ENCODE data around the gene LIF. TPM values are rescaled to one million over a fixed set of nuclear protein-coding genes. Genes with fewer than 3 reads are reported as not detected.

Gene LIF
- total and polyA plus RNA-seq, 4 donors, result 0.77 to 26.1 (median 5.1) TPM

DNA sequence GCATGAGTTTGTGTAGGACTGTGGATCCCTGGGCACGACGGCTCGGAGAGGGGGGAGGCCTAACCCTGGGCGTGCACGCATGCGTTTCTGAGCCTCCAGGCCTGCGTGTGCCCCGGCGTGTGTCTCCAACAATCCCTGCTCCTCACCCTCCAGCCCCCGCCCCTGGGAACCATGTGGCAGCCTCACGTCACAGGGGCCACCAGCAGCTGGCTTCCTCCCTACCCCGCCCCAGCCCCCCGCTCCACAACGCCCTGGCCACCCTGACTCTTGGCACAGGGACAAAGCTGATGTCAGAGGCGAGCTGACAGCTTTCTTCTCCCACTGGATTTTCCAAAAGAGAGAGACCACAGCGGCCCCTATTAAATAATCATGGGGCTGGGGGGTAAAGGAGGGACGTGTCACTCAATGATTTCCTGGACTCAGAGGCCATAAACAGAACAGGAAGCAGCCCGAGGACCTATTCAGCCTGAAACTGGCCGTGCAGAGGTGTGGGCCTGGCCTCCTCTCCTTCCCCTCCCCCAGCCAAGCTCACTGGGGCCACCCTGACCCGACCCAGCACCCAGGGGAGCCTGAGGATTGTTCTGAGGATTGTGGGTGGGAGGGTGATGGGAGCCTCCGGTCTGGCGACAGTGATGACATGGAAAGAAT lies 6.8 kb upstream of the LIF start:
- DNase-seq (peak; percentile 95 to 99 (median 96)), ATAC-seq (ENCODE audit: insufficient read depth, low FRiP score) (no peak)
- no peaks in the 10 kb centered on the region for H3K36me3 ChIP-seq (ENCODE audit: control insufficient read depth in 4 of 4, insufficient read depth in 4 of 4, low read length in 4 of 4)
- H3K27me3 ChIP-seq (ENCODE audit: control insufficient read depth in 3 of 3, insufficient read depth in 3 of 3, low read length in 2 of 3), result no peaks in the 10 kb centered on the region
- TF ChIP-seq, protein P1, sequence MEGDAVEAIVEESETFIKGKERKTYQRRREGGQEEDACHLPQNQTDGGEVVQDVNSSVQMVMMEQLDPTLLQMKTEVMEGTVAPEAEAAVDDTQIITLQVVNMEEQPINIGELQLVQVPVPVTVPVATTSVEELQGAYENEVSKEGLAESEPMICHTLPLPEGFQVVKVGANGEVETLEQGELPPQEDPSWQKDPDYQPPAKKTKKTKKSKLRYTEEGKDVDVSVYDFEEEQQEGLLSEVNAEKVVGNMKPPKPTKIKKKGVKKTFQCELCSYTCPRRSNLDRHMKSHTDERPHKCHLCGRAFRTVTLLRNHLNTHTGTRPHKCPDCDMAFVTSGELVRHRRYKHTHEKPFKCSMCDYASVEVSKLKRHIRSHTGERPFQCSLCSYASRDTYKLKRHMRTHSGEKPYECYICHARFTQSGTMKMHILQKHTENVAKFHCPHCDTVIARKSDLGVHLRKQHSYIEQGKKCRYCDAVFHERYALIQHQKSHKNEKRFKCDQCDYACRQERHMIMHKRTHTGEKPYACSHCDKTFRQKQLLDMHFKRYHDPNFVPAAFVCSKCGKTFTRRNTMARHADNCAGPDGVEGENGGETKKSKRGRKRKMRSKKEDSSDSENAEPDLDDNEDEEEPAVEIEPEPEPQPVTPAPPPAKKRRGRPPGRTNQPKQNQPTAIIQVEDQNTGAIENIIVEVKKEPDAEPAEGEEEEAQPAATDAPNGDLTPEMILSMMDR (IDR thresholded peaks at IDR 0.05; ENCODE audit: control extremely low read depth, extremely low read depth), result no peak
- no peak overlapping the region for H3K4me3 ChIP-seq
- H3K27ac ChIP-seq (ENCODE audit: low read depth in 1 of 2, low read length in 1 of 2), result peak overlapping the region in 1 of 2 donors; percentile 11
- H3K4me1 ChIP-seq (ENCODE audit: control insufficient read depth in 5 of 5, insufficient read depth in 5 of 5, low read length in 5 of 5), result peaks cover 0 to 71% (median 10%) of the 10 kb centered on the region in 5 donors
- 32 to 38% methylated on average over 22 of the region's 22 CpGs for WGBS, 2 donors
- H3K9ac ChIP-seq (ENCODE audit: insufficient read depth in 1 of 2, low read length in 2 of 2), result peak overlapping the region in 1 of 2 donors; percentile 42
- no peaks in the 10 kb centered on the region for H3K9me3 ChIP-seq (ENCODE audit: control insufficient read depth in 4 of 4, insufficient read depth in 3 of 4, low read length in 3 of 4)

DNA sequence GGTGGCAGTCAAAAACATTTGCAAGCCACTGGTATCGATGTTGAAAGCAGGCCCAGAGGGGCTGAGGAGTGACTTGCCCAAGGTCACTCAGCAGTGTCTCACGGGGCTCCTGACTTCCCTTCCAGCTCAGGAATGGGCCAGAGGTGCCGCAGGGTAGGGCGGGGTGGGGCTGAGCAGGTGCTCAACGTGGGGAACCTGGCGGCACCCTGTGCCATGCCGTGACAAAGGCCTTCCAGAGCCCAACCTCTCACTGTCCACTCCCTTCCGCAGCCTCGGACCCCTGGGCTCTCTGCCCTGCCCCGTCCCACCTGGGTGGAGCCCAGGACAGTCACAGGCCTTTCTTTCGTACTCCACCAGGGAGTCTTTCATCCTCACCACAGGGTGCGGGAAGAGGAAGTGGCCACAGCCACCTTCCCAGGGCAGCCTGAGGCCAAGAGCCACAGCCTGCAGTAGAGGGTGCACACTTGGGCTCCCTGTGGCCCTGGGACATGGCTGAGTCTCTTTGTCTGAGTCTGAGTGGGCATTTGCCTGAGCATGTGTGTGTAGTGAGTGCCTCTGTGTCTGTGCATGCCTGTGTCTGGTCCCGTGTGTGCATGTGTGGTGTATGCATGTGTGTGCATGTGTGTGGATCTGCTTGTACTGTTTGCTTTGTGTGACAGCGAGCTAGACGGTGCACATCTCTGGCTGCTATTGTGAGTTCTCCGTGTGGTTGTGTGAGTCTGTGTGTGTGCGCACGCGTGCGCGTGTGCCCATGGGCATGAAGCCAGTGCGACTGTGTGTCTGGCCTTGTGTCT lies 6.0 kb upstream of the LIF start:
- TF ChIP-seq, protein P1 (IDR thresholded peaks at IDR 0.05; ENCODE audit: control extremely low read depth, extremely low read depth), result no peak
- Histone ChIP-seq H3K27me3 (ENCODE audit: control insufficient read depth in 3 of 3, insufficient read depth in 3 of 3, low read length in 2 of 3) (peaks cover 0 to 1% (median 0%) of the 10 kb centered on the region in 3 donors), H3K36me3 (ENCODE audit: control insufficient read depth in 4 of 4, insufficient read depth in 4 of 4, low read length in 4 of 4) (no peaks in the 10 kb centered on the region), H3K27ac (ENCODE audit: low read depth in 1 of 2, low read length in 1 of 2) (peak overlapping the region in 1 of 2 donors; percentile 11), H3K9me3 (ENCODE audit: control insufficient read depth in 4 of 4, insufficient read depth in 3 of 4, low read length in 3 of 4) (no peaks in the 10 kb centered on the region), H3K9ac (ENCODE audit: insufficient read depth in 1 of 2, low read length in 2 of 2) (peak overlapping the region in 1 of 2 donors; percentile 14), H3K4me3 (no peak overlapping the region), H3K4me1 (ENCODE audit: control insufficient read depth in 5 of 5, insufficient read depth in 5 of 5, low read length in 5 of 5) (peaks cover 0 to 74% (median 10%) of the 10 kb centered on the region in 5 donors)
- DNase-seq, result no peak
- no peak for ATAC-seq (ENCODE audit: insufficient read depth, low FRiP score)
- 59 to 74% methylated on average over 19 to 22 of the region's 22 CpGs for WGBS, 2 donors

DNA sequence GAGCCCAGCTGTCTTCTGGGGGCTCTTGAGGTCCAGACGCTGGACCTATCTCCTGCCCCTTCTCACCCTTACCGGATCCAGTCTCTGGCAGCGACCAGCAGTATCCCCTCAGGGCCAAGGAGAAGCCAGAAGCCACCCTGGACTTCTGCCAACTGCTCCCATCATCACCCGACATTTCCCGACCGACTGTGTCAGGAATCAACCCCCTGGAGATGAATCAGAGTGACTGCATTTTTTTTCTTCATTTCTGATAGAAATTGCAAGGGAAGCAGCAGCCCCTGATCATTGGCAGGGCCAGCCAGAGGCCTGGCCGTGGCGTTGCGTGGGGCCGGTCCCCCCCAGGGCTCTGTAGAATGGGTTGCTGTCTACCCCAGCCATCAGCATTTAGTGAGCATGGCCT lies 5.2 kb upstream of the LIF start:
- no peak overlapping the region for H3K9ac ChIP-seq (ENCODE audit: insufficient read depth in 1 of 2, low read length in 2 of 2)

More for the DNA sequence above, 5.2 kb upstream of the LIF start:
- TF ChIP-seq, protein P1 (IDR thresholded peaks at IDR 0.05; ENCODE audit: control extremely low read depth, extremely low read depth), result no peak
- H3K4me1 ChIP-seq (ENCODE audit: control insufficient read depth in 5 of 5, insufficient read depth in 5 of 5, low read length in 5 of 5), result peaks cover 0 to 74% (median 10%) of the 10 kb centered on the region in 5 donors
- peak; percentile 60 to 64 (median 63) for DNase-seq
- H3K27ac ChIP-seq (ENCODE audit: low read depth in 1 of 2, low read length in 1 of 2), result no peak overlapping the region
- H3K9me3 ChIP-seq (ENCODE audit: control insufficient read depth in 4 of 4, insufficient read depth in 3 of 4, low read length in 3 of 4), result no peaks in the 10 kb centered on the region
- no peak for ATAC-seq (ENCODE audit: insufficient read depth, low FRiP score)
- no peak overlapping the region for H3K4me3 ChIP-seq
- H3K27me3 ChIP-seq (ENCODE audit: control insufficient read depth in 3 of 3, insufficient read depth in 3 of 3, low read length in 2 of 3), result peaks cover 0 to 5% (median 2%) of the 10 kb centered on the region in 3 donors
- WGBS, 2 donors, result 79 to 83% methylated on average over 10 of the region's 10 CpGs
- no peaks in the 10 kb centered on the region for H3K36me3 ChIP-seq (ENCODE audit: control insufficient read depth in 4 of 4, insufficient read depth in 4 of 4, low read length in 4 of 4)

Measured in lung (tissue), 12 donors.